Trophoblast cell (in vitro differentiated cells and primary cell): ENCODE results near the gene GALNT18.
A peak's percentile ranks its signal among the peaks of the same experiment; 100 is the strongest.

Experiments used
- DNase-seq, 2 donors: peaks; one replicate each; pipeline ENCODE4 v3.0.0-alpha.2; 2016
- H2AFZ ChIP-seq: 2 replicates; pipeline ENCODE4 v1.6.1; 2013; ENCODE audit warnings: low read length, moderate library complexity, mild to moderate bottlenecking; ENCODE audit not compliant: insufficient read depth, poor library complexity
- H2AK5ac ChIP-seq: 2 replicates; pipeline ENCODE4 v1.6.1; 2013; ENCODE audit warnings: mild to moderate bottlenecking, low read length
- H2BK120ac ChIP-seq: 2 replicates; pipeline ENCODE4 v1.6.1; 2013; ENCODE audit warnings: low read length, mild to moderate bottlenecking, moderate library complexity; ENCODE audit not compliant: insufficient read depth, poor library complexity
- H2BK12ac ChIP-seq: 2 replicates; pipeline ENCODE4 v1.6.1; 2013; ENCODE audit warnings: mild to moderate bottlenecking, low read length, moderate library complexity
- H2BK5ac ChIP-seq: 2 replicates; pipeline ENCODE4 v1.6.1; 2013; ENCODE audit warnings: low read length, low read depth, moderate library complexity, mild to moderate bottlenecking; ENCODE audit not compliant: poor library complexity
- H3K14ac ChIP-seq: 2 replicates; pipeline ENCODE4 v1.6.1; 2013; ENCODE audit warnings: mild to moderate bottlenecking, low read length
- H3K18ac ChIP-seq: 2 replicates; pipeline ENCODE4 v1.6.1; 2013; ENCODE audit warnings: mild to moderate bottlenecking, low read length
- H3K23ac ChIP-seq: 2 replicates; pipeline ENCODE4 v1.6.1; 2013; ENCODE audit warnings: low read length
- H3K27ac ChIP-seq: 2 replicates; pipeline ENCODE4 v1.5.1; 2013; ENCODE audit warnings: low read depth, mild to moderate bottlenecking, inconsistent platforms, low read length, moderate library complexity
- H3K27me3 ChIP-seq: 2 replicates; pipeline ENCODE4 v1.6.1; 2013; ENCODE audit warnings: inconsistent platforms, mild to moderate bottlenecking, low read length, moderate library complexity; ENCODE audit not compliant: insufficient read depth
- H3K36me3 ChIP-seq, 2 experiments: 1 replicate in 1 of 2; 2 replicates in 1 of 2; pipeline ENCODE4 v1.6.1; 2013; ENCODE audit warnings: low read length in 2 of 2, mild to moderate bottlenecking in 2 of 2, moderate library complexity in 1 of 2; ENCODE audit not compliant: insufficient read depth in 2 of 2, control insufficient read depth in 1 of 2
- H3K4ac ChIP-seq: 2 replicates; pipeline ENCODE4 v1.6.1; 2013; ENCODE audit warnings: low read depth, mild to moderate bottlenecking, low read length, moderate library complexity
- H3K4me1 ChIP-seq, 2 experiments: 1 replicate in 1 of 2; 2 replicates in 1 of 2; pipeline ENCODE4 v1.6.1; 2013; ENCODE audit warnings: low read length in 2 of 2, mild to moderate bottlenecking in 2 of 2, moderate library complexity in 1 of 2; ENCODE audit not compliant: insufficient read depth in 2 of 2, control insufficient read depth in 1 of 2
- H3K4me2 ChIP-seq: 2 replicates; pipeline ENCODE4 v1.6.1; 2013; ENCODE audit warnings: inconsistent platforms, mild to moderate bottlenecking, low read length, moderate library complexity
- H3K4me3 ChIP-seq: 2 replicates; pipeline ENCODE4 v1.5.1; 2013; ENCODE audit warnings: mild to moderate bottlenecking, low read depth, low read length, inconsistent platforms
- H3K79me1 ChIP-seq: one replicate; pipeline ENCODE4 v1.6.1; 2013; ENCODE audit warnings: low read length
- H3K79me2 ChIP-seq: 2 replicates; pipeline ENCODE4 v1.6.1; 2013; ENCODE audit warnings: low read length, mild to moderate bottlenecking; ENCODE audit not compliant: control insufficient read depth, insufficient read depth, poor library complexity
- H3K9ac ChIP-seq: 2 replicates; pipeline ENCODE4 v1.6.1; 2013; ENCODE audit warnings: mild to moderate bottlenecking, low read length
- H3K9me3 ChIP-seq: 2 replicates; pipeline ENCODE4 v1.6.1; 2013; ENCODE audit warnings: low read depth, mild to moderate bottlenecking, control low read depth, inconsistent platforms, low read length; ENCODE audit not compliant: insufficient read depth
- H4K12ac ChIP-seq: 2 replicates; pipeline ENCODE4 v1.6.1; 2013; ENCODE audit warnings: low read depth, mild to moderate bottlenecking, low read length, moderate library complexity
- H4K8ac ChIP-seq: 2 replicates; pipeline ENCODE4 v1.6.1; 2013; ENCODE audit warnings: low read depth, mild to moderate bottlenecking, low read length, moderate library complexity
- H4K91ac ChIP-seq: one replicate; pipeline ENCODE4 v1.6.1; 2013; ENCODE audit warnings: low read depth, mild to moderate bottlenecking, low read length, moderate library complexity
- WGBS: extraction: QIAGEN DNeasy Blood & Tissue Kit; methylation state at CpG from one replicate; pipeline ENCODE4 v1.1.7; 2013; ENCODE audit warnings: missing lambda C conversion rate; ENCODE audit not compliant: insufficient read length, insufficient coverage; ENCODE audit errors: extremely low coverage; 5-methylcytosine and 5-hydroxymethylcytosine counted together

Gene GALNT18

DNA sequence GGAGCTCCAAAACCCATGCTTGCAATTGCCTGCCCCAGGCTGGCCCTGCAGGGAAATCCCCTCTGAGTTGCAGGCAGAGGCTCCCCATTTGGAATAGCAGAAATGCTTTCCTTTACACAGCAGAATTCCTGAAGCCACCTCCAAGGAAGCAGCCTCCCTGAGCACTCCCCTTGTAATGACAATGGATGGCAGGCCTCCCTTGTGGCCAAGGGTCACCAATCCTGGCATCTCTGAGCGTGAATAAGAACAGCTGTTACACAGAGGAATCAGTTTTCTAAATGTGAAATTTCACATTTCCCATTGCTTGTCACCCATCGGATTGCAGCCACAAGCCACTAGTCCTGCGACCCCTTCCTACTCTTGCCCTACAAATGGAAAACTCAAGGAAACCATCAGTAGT is 107.6 kb downstream of the GALNT18 start:
- no peaks in the 10 kb centered on the region for H3K4me1 ChIP-seq
- H3K27ac ChIP-seq = no peak overlapping the region
- H3K27me3 ChIP-seq = no peaks in the 10 kb centered on the region
- H2AK5ac ChIP-seq = no peak overlapping the region
- no peak overlapping the region for H3K4ac ChIP-seq
- H4K91ac ChIP-seq = no peak overlapping the region
- H3K23ac ChIP-seq = no peak overlapping the region
- H2BK120ac ChIP-seq = no peak overlapping the region
- DNase-seq = peak in 1 of 2 donors; percentile 4
- no peaks in the 10 kb centered on the region for H3K79me2 ChIP-seq
- no peak overlapping the region for H4K12ac ChIP-seq
- WGBS = no CpG with 5 or more reads among the region's 3 CpGs
- no peak overlapping the region for H3K14ac ChIP-seq
- H3K9ac ChIP-seq = no peak overlapping the region
- H3K4me3 ChIP-seq = no peak overlapping the region
- no peak overlapping the region for H3K18ac ChIP-seq
- no peak overlapping the region for H4K8ac ChIP-seq
- no peaks in the 10 kb centered on the region for H3K9me3 ChIP-seq
- no peak overlapping the region for H2AFZ ChIP-seq
- H2BK5ac ChIP-seq = no peak overlapping the region
- no peak overlapping the region for H2BK12ac ChIP-seq
- H3K36me3 ChIP-seq = no peaks in the 10 kb centered on the region
- no peak overlapping the region for H3K4me2 ChIP-seq
- no peaks in the 10 kb centered on the region for H3K79me1 ChIP-seq

DNA sequence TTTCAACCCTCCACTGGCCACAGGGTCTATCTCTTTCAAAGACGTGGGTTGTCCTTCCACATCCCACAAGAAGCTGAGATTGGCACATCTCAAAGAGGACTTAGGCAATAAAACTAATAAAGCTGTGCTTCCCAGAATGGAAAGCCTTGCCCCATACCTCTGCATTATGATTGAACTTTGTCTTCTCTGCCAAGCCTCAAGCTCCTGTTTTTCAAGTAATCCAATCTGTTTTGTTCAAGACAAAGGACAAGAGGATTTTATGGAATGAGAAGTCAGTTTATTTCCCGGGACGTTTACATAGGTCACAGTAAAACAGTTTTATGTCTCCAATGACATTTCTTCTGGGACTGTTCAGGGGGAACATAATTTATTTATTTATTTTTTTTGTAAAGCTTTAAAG is 108.4 kb downstream of the GALNT18 start:
- no peak overlapping the region for H3K23ac ChIP-seq
- H3K79me1 ChIP-seq = no peaks in the 10 kb centered on the region
- no peak overlapping the region for H3K4ac ChIP-seq
- H3K4me3 ChIP-seq = no peak overlapping the region
- no peaks in the 10 kb centered on the region for H3K79me2 ChIP-seq
- H3K18ac ChIP-seq = no peak overlapping the region
- no peak overlapping the region for H4K12ac ChIP-seq
- no peak overlapping the region for H2BK5ac ChIP-seq
- H3K9ac ChIP-seq = no peak overlapping the region
- H2BK12ac ChIP-seq = no peak overlapping the region
- no peak overlapping the region for H2AK5ac ChIP-seq
- H4K8ac ChIP-seq = no peak overlapping the region
- DNase-seq = no peak
- H3K14ac ChIP-seq = no peak overlapping the region
- no peak overlapping the region for H2BK120ac ChIP-seq
- no peaks in the 10 kb centered on the region for H3K36me3 ChIP-seq
- WGBS = no CpG with 5 or more reads among the region's 3 CpGs
- H3K27me3 ChIP-seq = no peaks in the 10 kb centered on the region
- no peak overlapping the region for H3K27ac ChIP-seq
- H3K4me1 ChIP-seq = no peaks in the 10 kb centered on the region
- H3K4me2 ChIP-seq = no peak overlapping the region
- no peaks in the 10 kb centered on the region for H3K9me3 ChIP-seq
- no peak overlapping the region for H4K91ac ChIP-seq
- no peak overlapping the region for H2AFZ ChIP-seq

DNA sequence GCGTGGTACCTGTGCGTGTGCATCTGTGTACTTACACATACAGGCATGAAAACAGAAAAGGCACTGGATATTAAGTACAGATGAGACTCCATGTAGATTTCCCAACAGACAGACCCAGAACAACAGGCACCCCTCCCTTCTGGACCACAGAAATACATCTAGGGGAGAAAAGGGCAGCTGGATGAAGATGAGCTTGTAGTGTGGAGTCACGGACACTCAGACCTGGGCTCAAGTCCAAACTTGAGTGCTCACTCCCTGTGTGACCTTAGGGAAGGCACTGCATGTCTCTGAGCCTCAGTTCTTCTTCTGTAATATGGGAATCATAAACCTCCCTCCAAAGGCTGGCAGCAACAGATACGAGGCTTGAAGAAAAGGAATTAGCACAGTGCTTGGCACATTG is 108.9 kb downstream of the GALNT18 start:
- Histone ChIP-seq H2AK5ac (no peak overlapping the region), H3K18ac (no peak overlapping the region), H3K27ac (no peak overlapping the region), H3K14ac (no peak overlapping the region), H3K9ac (no peak overlapping the region), H4K8ac (no peak overlapping the region), H3K4me1 (no peaks in the 10 kb centered on the region), H3K27me3 (no peaks in the 10 kb centered on the region), H3K36me3 (no peaks in the 10 kb centered on the region), H2BK5ac (no peak overlapping the region), H4K12ac (no peak overlapping the region), H3K23ac (no peak overlapping the region), H4K91ac (no peak overlapping the region), H3K4me3 (no peak overlapping the region), H2BK120ac (no peak overlapping the region), H3K79me1 (no peaks in the 10 kb centered on the region), H3K4ac (no peak overlapping the region), H3K79me2 (no peaks in the 10 kb centered on the region), H2AFZ (no peak overlapping the region), H3K4me2 (no peak overlapping the region), H2BK12ac (no peak overlapping the region), H3K9me3 (no peaks in the 10 kb centered on the region)
- DNase-seq = no peak
- WGBS = no CpG with 5 or more reads among the region's 4 CpGs

DNA sequence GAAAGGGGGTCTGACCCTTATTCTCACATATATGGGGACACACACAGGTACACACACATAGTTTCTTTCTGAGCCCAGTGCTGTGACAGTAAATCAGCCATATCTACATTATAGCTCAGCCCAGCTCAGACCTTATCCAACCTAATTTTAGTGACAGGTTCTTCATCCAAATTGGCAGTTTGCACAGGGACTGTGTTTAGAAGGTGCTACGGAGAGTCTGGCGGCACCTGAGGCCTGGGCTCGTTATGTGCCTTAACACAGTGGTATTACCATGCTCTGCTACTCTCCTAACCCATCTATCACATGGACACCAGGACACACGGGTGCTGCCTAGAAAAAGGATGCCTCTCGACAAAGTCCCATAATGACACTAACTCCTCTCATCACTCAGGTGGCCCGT is 109.3 kb downstream of the GALNT18 start:
- H4K8ac ChIP-seq = no peak overlapping the region

More for the DNA sequence above, 109.3 kb downstream of the GALNT18 start:
- Histone ChIP-seq H3K36me3 (no peaks in the 10 kb centered on the region), H3K18ac (no peak overlapping the region), H3K4me2 (no peak overlapping the region), H3K9me3 (no peaks in the 10 kb centered on the region), H3K4ac (no peak overlapping the region), H3K79me2 (no peaks in the 10 kb centered on the region), H3K9ac (no peak overlapping the region), H2BK12ac (no peak overlapping the region), H2BK120ac (no peak overlapping the region), H4K12ac (no peak overlapping the region), H3K4me1 (no peaks in the 10 kb centered on the region), H3K14ac (no peak overlapping the region), H2AK5ac (no peak overlapping the region), H3K4me3 (no peak overlapping the region), H3K23ac (no peak overlapping the region), H4K91ac (no peak overlapping the region), H2AFZ (no peak overlapping the region), H3K79me1 (no peaks in the 10 kb centered on the region), H3K27me3 (no peaks in the 10 kb centered on the region), H2BK5ac (no peak overlapping the region), H3K27ac (no peak overlapping the region)
- WGBS = no CpG with 5 or more reads among the region's 6 CpGs
- no peak for DNase-seq
